ENCODE results near the gene WWOX.

GRCh38 chr16:79171504-79171903 is 1072.0 kb downstream of the WWOX start:
- TF ChIP-seq CTCF (IDR thresholded peaks at IDR 0.05; ENCODE audit: borderline replicate concordance, extremely low read depth, low read length, poor library complexity, severe bottlenecking) = no peak
- TF ChIP-seq EZH2 (IDR thresholded peaks at IDR 0.05; ENCODE audit: borderline replicate concordance, low read depth, low read length, severe bottlenecking) = no peak
